Prostate gland (tissue), 2 donors: ENCODE measurements around the gene ADGRE2.
A peak's percentile ranks its signal among the peaks of the same experiment; 100 is the strongest.

Source experiments
- CTCF ChIP-seq, 4 experiments: fragments of 200-600 bp in 2 of 4; fragments of 450-650 bp in 2 of 4; sonication (generic) in 2 of 4; IDR thresholded peaks; 1 replicate in 3 of 4; 2 replicates in 1 of 4; pipeline ENCODE4 v1.5.1; 2016 to 2019; ENCODE audit warnings: antibody characterized with exemption in 4 of 4, mild to moderate bottlenecking in 2 of 4, moderate library complexity in 2 of 4
- POLR2AphosphoS5 ChIP-seq: sonication (generic); formaldehyde crosslinking; IDR thresholded peaks from one replicate; pipeline ENCODE4 v1.6.1; 2017; ENCODE audit warnings: antibody characterized with exemption

- TF ChIP-seq CTCF (IDR thresholded peaks at IDR 0.05) (peak; percentile 28 to 79 (median 67)), POLR2AphosphoS5 (no peak)
Observed at GRCh38 chr19:14786421-14786851, 8.1 kb upstream of the ADGRE2 start.
